Measurements from ENCODE around the gene MAGI1. TPM values are rescaled to one million over a fixed set of nuclear protein-coding genes. Genes with fewer than 3 reads are reported as not detected.

The MAGI1 gene
- total and polyA plus RNA-seq, 2 donors (not counting 1 experiment from before 2014, with no cell fraction given), result 0.10 to 0.22 TPM

DNA sequence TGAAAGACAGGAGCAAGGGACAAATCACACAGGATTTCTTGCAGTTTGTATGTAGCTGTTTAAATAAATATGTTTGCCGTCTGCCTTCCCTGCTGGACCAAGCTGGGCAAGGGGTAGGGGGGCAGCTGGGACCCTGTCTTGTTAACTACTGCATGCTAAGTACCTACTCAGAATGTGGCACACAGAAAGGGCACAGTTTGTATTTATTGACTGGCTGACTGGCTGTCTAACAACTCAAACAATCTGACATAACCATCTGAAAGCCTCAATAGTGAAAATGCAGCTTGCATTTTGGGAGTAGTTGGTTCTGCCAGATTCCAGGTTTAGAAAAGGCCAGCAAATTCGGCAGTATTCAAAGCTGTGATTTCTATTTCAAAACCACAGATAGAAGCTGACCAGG, 16.6 kb upstream of the MAGI1 start:
- H3K9me3 Mint-ChIP-seq (ENCODE audit: insufficient read depth), result no peaks in the 10 kb centered on the region
- CTCF ChIA-PET, result no interaction called here
- no peaks in the 10 kb centered on the region for H3K4me1 ChIP-seq (ENCODE audit: control insufficient read depth in 2 of 2, insufficient read depth in 2 of 2, low read length in 2 of 2)
- WGBS (ENCODE audit: insufficient coverage), result 83% methylated on average over 2 of the region's 2 CpGs
- no peak overlapping the region for H3K27ac Mint-ChIP-seq
- H3K4me1 Mint-ChIP-seq, result no peaks in the 10 kb centered on the region
- H4K20me1 ChIP-seq (ENCODE audit: control insufficient read depth, insufficient read depth, low read length, poor library complexity, severe bottlenecking), result no peaks in the 10 kb centered on the region
- POLR2A ChIA-PET, result no interaction called here
- ATAC-seq (ENCODE audit: low read depth) (no peak), DNase-seq (no peak)
- H2AFZ ChIP-seq (ENCODE audit: insufficient read depth, low read depth, low read length, poor library complexity, severe bottlenecking), result no peak overlapping the region
- no peak overlapping the region for H3K4me3 Mint-ChIP-seq
- intact Hi-C loops (cut with micrococcal nuclease), result no loop called here
- H3K9ac ChIP-seq (ENCODE audit: low read length), result no peak overlapping the region
- no peaks in the 10 kb centered on the region for H3K27me3 Mint-ChIP-seq
- TF ChIP-seq EZH2 (IDR thresholded peaks at IDR 0.05; ENCODE audit: borderline replicate concordance, insufficient read depth, low read depth, low read length, poor library complexity, severe bottlenecking), result no peak
- no peak for TF ChIP-seq CTCF (IDR thresholded peaks at IDR 0.05)
- H3K79me2 ChIP-seq (ENCODE audit: control insufficient read depth, insufficient read depth, low read length), result no peaks in the 10 kb centered on the region
- no peak overlapping the region for H3K27ac ChIP-seq (ENCODE audit: low read length in 2 of 2)
- no peaks in the 10 kb centered on the region for H3K36me3 ChIP-seq (replicated peaks in 1 of 2; ENCODE audit: control extremely low read depth in 1 of 2, control insufficient read depth in 1 of 2, extremely low read depth in 1 of 2, insufficient read depth in 2 of 2, low read length in 1 of 2)
- no peak overlapping the region for H3K4me3 ChIP-seq (ENCODE audit: control extremely low read depth in 1 of 5, extremely low read depth in 1 of 5, insufficient read depth in 1 of 5, low read depth in 2 of 5, low read length in 4 of 5)
- no peak overlapping the region for H3K4me2 ChIP-seq (replicated peaks; ENCODE audit: low read depth, low read length, poor library complexity, severe bottlenecking)
- H3K9me3 ChIP-seq (ENCODE audit: control extremely low read depth in 1 of 3, control insufficient read depth in 2 of 3, insufficient read depth in 1 of 3, low read length in 2 of 3), result peaks cover 0 to 4% (median 0%) of the 10 kb centered on the region in 3 donors
- no peaks in the 10 kb centered on the region for H3K27me3 ChIP-seq (replicated peaks in 1 of 4; ENCODE audit: control extremely low read depth in 1 of 4, control insufficient read depth in 3 of 4, insufficient read depth in 4 of 4, low read length in 3 of 4)

GRCh38 chr3:66053550-66054094, 14.9 kb upstream of the MAGI1 start:
- Mint-ChIP-seq H3K4me1 (no peaks in the 10 kb centered on the region), H3K9me3 (ENCODE audit: insufficient read depth) (no peaks in the 10 kb centered on the region), H3K27me3 (no peaks in the 10 kb centered on the region), H3K4me3 (no peak overlapping the region), H3K27ac (no peak overlapping the region)
- TF ChIP-seq EZH2 (IDR thresholded peaks at IDR 0.05; ENCODE audit: borderline replicate concordance, insufficient read depth, low read depth, low read length, poor library complexity, severe bottlenecking) (no peak), CTCF (IDR thresholded peaks at IDR 0.05) (no peak)
- H3K27me3 ChIP-seq (replicated peaks in 1 of 4; ENCODE audit: control extremely low read depth in 1 of 4, control insufficient read depth in 3 of 4, insufficient read depth in 4 of 4, low read length in 3 of 4), result no peaks in the 10 kb centered on the region
- no peaks in the 10 kb centered on the region for H3K9me3 ChIP-seq (ENCODE audit: control extremely low read depth in 1 of 3, control insufficient read depth in 2 of 3, insufficient read depth in 1 of 3, low read length in 2 of 3)
- no peak overlapping the region for H2AFZ ChIP-seq (ENCODE audit: insufficient read depth, low read depth, low read length, poor library complexity, severe bottlenecking)
- H3K9ac ChIP-seq (ENCODE audit: low read length), result no peak overlapping the region
- ATAC-seq (ENCODE audit: low read depth) (no peak), DNase-seq (no peak)
- no peak overlapping the region for H3K4me2 ChIP-seq (replicated peaks; ENCODE audit: low read depth, low read length, poor library complexity, severe bottlenecking)
- no peaks in the 10 kb centered on the region for H3K36me3 ChIP-seq (replicated peaks in 1 of 2; ENCODE audit: control extremely low read depth in 1 of 2, control insufficient read depth in 1 of 2, extremely low read depth in 1 of 2, insufficient read depth in 2 of 2, low read length in 1 of 2)
- WGBS (ENCODE audit: insufficient coverage), result 94% methylated on average over 2 of the region's 7 CpGs
- no peaks in the 10 kb centered on the region for H4K20me1 ChIP-seq (ENCODE audit: control insufficient read depth, insufficient read depth, low read length, poor library complexity, severe bottlenecking)
- H3K27ac ChIP-seq (ENCODE audit: low read length in 2 of 2), result no peak overlapping the region
- H3K4me3 ChIP-seq (ENCODE audit: control extremely low read depth in 1 of 5, extremely low read depth in 1 of 5, insufficient read depth in 1 of 5, low read depth in 2 of 5, low read length in 4 of 5), result no peak overlapping the region
- intact Hi-C loops (cut with micrococcal nuclease), result no loop called here
- no peaks in the 10 kb centered on the region for H3K4me1 ChIP-seq (ENCODE audit: control insufficient read depth in 2 of 2, insufficient read depth in 2 of 2, low read length in 2 of 2)
- ChIA-PET POLR2A (no interaction called here), CTCF (no interaction called here)
- H3K79me2 ChIP-seq (ENCODE audit: control insufficient read depth, insufficient read depth, low read length), result no peaks in the 10 kb centered on the region
